GM12878 (cell line): ENCODE data around the gene PIMREG. TPM values are rescaled to one million over a fixed set of nuclear protein-coding genes. Genes with fewer than 3 reads are reported as not detected.

Source experiments
- ATAC-seq: fragments of 200-7000 bp; cut with Tn5 transposase; 3 replicates; pipeline ENCODE4 v1.9.1; 2020; ENCODE audit warnings: mild to moderate bottlenecking, moderate library complexity
- BruUV-seq: library from RNA; stranded (reverse); fragments of 400-500 nt; replicated peaks from 2 replicates; lab custom pipeline; 2021; lab: Mats Ljungman, UMichigan
- CTCF ChIA-PET: fragments of 300-600 bp; sonication (Branson Sonifier 250); formaldehyde crosslinking; extraction: SDS; loops from one replicate; lab custom pipeline; 2021; ENCODE audit warnings: inconsistent platforms; lab: Yijun Ruan, JAX
- POLR2A ChIA-PET: fragments of 350-600 bp; formaldehyde crosslinking; extraction: SDS; loops from one replicate; lab custom pipeline; 2021; ENCODE audit warnings: inconsistent platforms; lab: Charles Lee
- RAD21 ChIA-PET: fragments of 300-600 bp; sonication (Branson Sonifier 250); formaldehyde crosslinking; loops from one replicate; lab custom pipeline; 2023; ENCODE audit warnings: antibody characterized with exemption; ENCODE audit not compliant: unreplicated experiment; lab: Charles Lee
- SMC1A ChIA-PET: fragments of 300-600 bp; sonication (Branson Sonifier 250); formaldehyde crosslinking; loops from one replicate; lab custom pipeline; 2023; ENCODE audit not compliant: unreplicated experiment, uncharacterized antibody; lab: Charles Lee
- DNase-seq: peaks from one replicate; pipeline ENCODE4 v3.0.0-alpha.2; 2011; ENCODE audit warnings: low read depth, low spot score
- FAIRE-seq: peaks from 3 replicates; lab custom pipeline; 2011; peaks lifted over from hg19 to GRCh38; lab: Jason Lieb, UNC
- H2AFZ ChIP-seq: 2 replicates; pipeline ENCODE4 v1.6.0; 2011; ENCODE audit warnings: low read depth, low read length, control low read depth; ENCODE audit not compliant: control insufficient read depth
- H3K27ac ChIP-seq: 2 replicates; pipeline ENCODE4 v1.5.1; 2011; ENCODE audit warnings: control low read depth; ENCODE audit not compliant: control insufficient read depth, insufficient read depth
- H3K27me3 ChIP-seq, 2 experiments: replicated peaks in 1 of 2; 2 replicates each; pipeline versions ENCODE4 v1.6.0 to v1.6.1; 2011; ENCODE audit warnings: low read length in 1 of 2; ENCODE audit not compliant: control insufficient read depth in 2 of 2, insufficient read depth in 2 of 2
- H3K36me3 ChIP-seq, 2 experiments: 2 replicates each; pipeline ENCODE4 v1.5.1; 2011; ENCODE audit warnings: low read length in 1 of 2; ENCODE audit not compliant: control insufficient read depth in 2 of 2, insufficient read depth in 2 of 2
- H3K4me1 ChIP-seq: 2 replicates; pipeline ENCODE4 v1.6.1; 2011; ENCODE audit warnings: mild to moderate bottlenecking, low read length, moderate library complexity, mixed read lengths; ENCODE audit not compliant: control insufficient read depth, insufficient read depth
- H3K4me2 ChIP-seq: 2 replicates; pipeline ENCODE4 v1.6.0; 2011; ENCODE audit warnings: control low read depth; ENCODE audit not compliant: control insufficient read depth, insufficient read depth
- H3K4me3 ChIP-seq: fragments of 200-600 bp; sonication (generic); 2 replicates; pipeline ENCODE4 v1.5.1; 2016
- H3K79me2 ChIP-seq: 2 replicates; pipeline ENCODE4 v1.6.0; 2011; ENCODE audit warnings: low read length; ENCODE audit not compliant: control insufficient read depth, insufficient read depth
- H3K9ac ChIP-seq: 2 replicates; pipeline ENCODE4 v1.8.0; 2011; ENCODE audit warnings: low read length, control low read depth, mixed read lengths; ENCODE audit not compliant: control insufficient read depth, insufficient read depth
- H3K9me3 ChIP-seq: replicated peaks from 3 replicates; pipeline ENCODE4 v1.5.1; 2011; ENCODE audit warnings: mild to moderate bottlenecking, low read length; ENCODE audit not compliant: control insufficient read depth, insufficient read depth
- H4K20me1 ChIP-seq: 2 replicates; pipeline ENCODE4 v1.6.0; 2011; ENCODE audit not compliant: control insufficient read depth, insufficient read depth
- CHD1 ChIP-seq: IDR thresholded peaks from 2 replicates; pipeline ENCODE4 v1.6.1; 2012; ENCODE audit warnings: low read depth, low read length, improper control_type of control experiment
- FOXK2 ChIP-seq: fragments of 450-650 bp; IDR thresholded peaks from 2 replicates; pipeline ENCODE4 v1.6.1; 2017; ENCODE audit warnings: mild to moderate bottlenecking, moderate library complexity
- FOXM1 ChIP-seq: IDR thresholded peaks from 2 replicates; pipeline ENCODE4 v1.6.1; 2012; ENCODE audit warnings: low read depth, mild to moderate bottlenecking, inconsistent platforms, low read length, moderate library complexity
- NR2C1 ChIP-seq: fragments of 450-650 bp; IDR thresholded peaks from 2 replicates; pipeline ENCODE4 v1.6.1; 2017; ENCODE audit warnings: antibody characterized with exemption, mild to moderate bottlenecking, moderate library complexity
- RELA ChIP-seq: fragments of 450-650 bp; IDR thresholded peaks from 2 replicates; pipeline ENCODE4 v1.8.0; 2014; ENCODE audit warnings: borderline replicate concordance; ENCODE audit not compliant: partially characterized antibody
- SUZ12 ChIP-seq: fragments of 200-600 bp; sonication (generic); IDR thresholded peaks from one replicate; pipeline ENCODE4 v1.6.1; 2018; ENCODE audit warnings: antibody characterized with exemption, mild to moderate bottlenecking; ENCODE audit not compliant: unreplicated experiment
- ZNF274 ChIP-seq: IDR thresholded peaks from one replicate; pipeline ENCODE4 v1.8.0; 2011; ENCODE audit not compliant: insufficient read length, insufficient read depth
- WGBS: methylation state at CpG from one replicate; pipeline ENCODE4 v1.1.6; 2016; ENCODE audit warnings: low lambda C conversion rate; ENCODE audit not compliant: insufficient replicate concordance, insufficient coverage; ENCODE audit errors: missing lambda C conversion rate; 5-methylcytosine and 5-hydroxymethylcytosine counted together
- in situ Hi-C: fragments of 300-500 bp; cut with MboI; formaldehyde crosslinking; loops from 9 replicates; pipeline ENCODE4 v1.14.3; 2018; ENCODE audit warnings: mixed read lengths
- intact Hi-C: fragments of 100-400 bp; cut with micrococcal nuclease; formaldehyde crosslinking; loops from one replicate; pipeline ENCODE4 v1.14.2; 2022; ENCODE audit not compliant: unreplicated experiment
- polyA plus RNA-seq, 11 experiments: library from polyadenylated mRNA; depleted of rRNA in 4 of 11; unstranded in 6 of 11; stranded (reverse) in 5 of 11; fragments of >200 nt; fragmentation: Nextera tagmentation in 4 of 11; fragmentation: Illumina TruSeq in 1 of 11; extraction: Ambion mirVana in 4 of 11; extraction: Trizol in 1 of 11; gene quantifications; 1 replicate in 1 of 11; 2 replicates in 10 of 11; pipeline versions ENCODE4 v1.2.1 to v1.2.3, GENCODE V29; 2011 to 2016; ENCODE audit warnings: inconsistent platforms in 2 of 11, missing spikeins in 2 of 11, low read depth in 1 of 11
- total RNA-seq, 4 experiments: library from RNA; depleted of rRNA in 3 of 4; stranded (reverse); fragments of >200 nt in 3 of 4; fragmentation: Illumina TruSeq in 1 of 4; extraction: Trizol in 1 of 4; gene quantifications; 2 replicates each; pipeline versions ENCODE4 v1.2.1 to v1.2.3, GENCODE V29; 2013 to 2021
- TF ChIP-seq, protein P1 (sequence below), 3 experiments: IDR thresholded peaks in 2 of 3; conservative IDR thresholded peaks in 1 of 3; 2 replicates each; pipeline ENCODE4 v1.5.1; 2011; ENCODE audit warnings: low read depth in 3 of 3, low read length in 3 of 3, mild to moderate bottlenecking in 3 of 3, control low read depth in 2 of 3, moderate library complexity in 2 of 3, inconsistent platforms in 1 of 3, mixed read lengths in 1 of 3; ENCODE audit not compliant: control insufficient read depth in 2 of 3, insufficient read depth in 1 of 3; ENCODE audit errors: extremely low read depth in 1 of 3

PIMREG gene
- total and polyA plus RNA-seq, 10 of the 15 experiments (the other 5 are each of a cell fraction or from before 2014, with no cell fraction given), result 2.8 to 35.8 (median 25.2) TPM

DNA sequence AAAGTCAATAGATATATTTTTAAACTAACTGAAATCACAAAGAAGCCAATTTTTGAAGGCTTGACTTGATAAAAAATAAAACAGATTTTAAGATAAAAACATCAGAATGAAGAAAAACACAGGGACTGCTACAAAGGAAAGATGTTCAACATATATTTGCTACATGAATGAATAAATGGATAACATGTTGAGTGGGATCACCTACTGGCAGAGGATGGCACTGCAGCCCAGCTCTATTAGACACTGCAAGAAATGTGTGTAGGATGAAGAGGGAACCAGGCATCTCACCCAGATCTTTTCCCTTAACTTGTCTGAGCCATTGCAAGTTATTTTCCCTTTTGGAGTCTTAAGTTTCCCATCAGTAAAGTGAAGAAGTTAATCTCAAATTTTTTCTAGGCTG lies 13.5 kb upstream of the PIMREG start:
- CTCF ChIA-PET, result no interaction called here
- DNase-seq (no peak), ATAC-seq (no peak), FAIRE-seq (no peak)
- TF ChIP-seq FOXK2, result no peak
- TF ChIP-seq, protein P1, sequence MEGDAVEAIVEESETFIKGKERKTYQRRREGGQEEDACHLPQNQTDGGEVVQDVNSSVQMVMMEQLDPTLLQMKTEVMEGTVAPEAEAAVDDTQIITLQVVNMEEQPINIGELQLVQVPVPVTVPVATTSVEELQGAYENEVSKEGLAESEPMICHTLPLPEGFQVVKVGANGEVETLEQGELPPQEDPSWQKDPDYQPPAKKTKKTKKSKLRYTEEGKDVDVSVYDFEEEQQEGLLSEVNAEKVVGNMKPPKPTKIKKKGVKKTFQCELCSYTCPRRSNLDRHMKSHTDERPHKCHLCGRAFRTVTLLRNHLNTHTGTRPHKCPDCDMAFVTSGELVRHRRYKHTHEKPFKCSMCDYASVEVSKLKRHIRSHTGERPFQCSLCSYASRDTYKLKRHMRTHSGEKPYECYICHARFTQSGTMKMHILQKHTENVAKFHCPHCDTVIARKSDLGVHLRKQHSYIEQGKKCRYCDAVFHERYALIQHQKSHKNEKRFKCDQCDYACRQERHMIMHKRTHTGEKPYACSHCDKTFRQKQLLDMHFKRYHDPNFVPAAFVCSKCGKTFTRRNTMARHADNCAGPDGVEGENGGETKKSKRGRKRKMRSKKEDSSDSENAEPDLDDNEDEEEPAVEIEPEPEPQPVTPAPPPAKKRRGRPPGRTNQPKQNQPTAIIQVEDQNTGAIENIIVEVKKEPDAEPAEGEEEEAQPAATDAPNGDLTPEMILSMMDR (IDR thresholded peaks at IDR 0.05 in 2 of 3, conservative IDR thresholded peaks at IDR 0.05 in 1 of 3; ENCODE audit: control insufficient read depth in 2 of 3, extremely low read depth in 1 of 3, insufficient read depth in 1 of 3, low read depth in 3 of 3, low read length in 3 of 3), result 0 out of 6 replicates have a peak, but pooled peaks of 2 of the 3 experiments have one; percentile 20 to 28
- Histone ChIP-seq H3K9ac (no peak overlapping the region), H3K27ac (no peak overlapping the region), H2AFZ (no peak overlapping the region), H3K9me3 (no peaks in the 10 kb centered on the region; the same call in 1 of the 3 replicates), H4K20me1 (no peaks in the 10 kb centered on the region), H3K36me3 (no peaks in the 10 kb centered on the region), H3K4me2 (no peak overlapping the region), H3K27me3 (no peaks in the 10 kb centered on the region), H3K79me2 (no peaks in the 10 kb centered on the region), H3K4me1 (peaks cover 7% of the 10 kb centered on the region), H3K4me3 (no peak overlapping the region)
- RAD21 ChIA-PET, result no interaction called here
- no TSS peak for BruUV-seq
- POLR2A ChIA-PET, result no interaction called here
- intact Hi-C loops (no loop called here), in situ Hi-C loops (no loop called here)
- SMC1A ChIA-PET, result no interaction called here

DNA sequence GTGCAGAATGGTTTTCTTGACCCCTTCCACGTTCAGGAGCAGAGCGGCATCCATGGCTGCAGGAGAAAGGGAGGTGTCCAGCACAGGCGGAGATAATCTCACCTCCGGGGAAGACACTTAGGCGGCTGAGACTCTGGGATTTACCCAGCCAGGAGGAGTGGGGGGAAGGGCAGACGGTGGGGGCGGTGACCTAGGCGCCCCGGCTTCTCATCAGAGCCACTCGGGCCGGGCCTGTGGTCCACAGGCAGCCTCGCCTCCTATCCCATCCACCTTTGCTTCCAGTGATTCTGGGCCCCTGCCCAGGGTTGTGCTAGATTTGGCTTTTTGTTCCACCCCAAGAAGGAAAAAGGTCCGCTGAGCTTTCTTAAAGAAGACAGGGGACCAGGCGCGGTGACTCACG lies 9.2 kb upstream of the PIMREG start, which contains the start of gene AIPL1:
Gene AIPL1, minus strand, starts transcription at position 71 of the 400 bp plus-strand sequence. Its CDS starts 17 bp downstream, at position 54.
- no TSS peak for BruUV-seq
- TF ChIP-seq CHD1 (no peak), NR2C1 (no peak), SUZ12 (no peak), FOXM1 (no peak), RELA (no peak), ZNF274 (no peak)
- Histone ChIP-seq H3K4me2 (no peak within 1 kb of the TSS), H2AFZ (no peak within 1 kb of the TSS), H4K20me1 (no peaks in the 10 kb centered on the region), H3K36me3 (no peaks in the 10 kb centered on the region), H3K4me1 (no peaks in the 10 kb centered on the region), H3K79me2 (no peaks in the 10 kb centered on the region), H3K27ac (no peak within 1 kb of the TSS), H3K9me3 (no peaks in the 10 kb centered on the region; the same call in 1 of the 3 replicates), H3K4me3 (no peak within 1 kb of the TSS), H3K9ac (no peak within 1 kb of the TSS), H3K27me3 (no peaks in the 10 kb centered on the region)
- DNase-seq (no peak), FAIRE-seq (no peak), ATAC-seq (no peak)
- in situ Hi-C loops, result no loop called here
- 64% methylated on average over 16 of the region's 16 CpGs for WGBS
- SMC1A ChIA-PET, result no interaction called here
- POLR2A ChIA-PET, result no interaction called here
- CTCF ChIA-PET, result interaction anchor here (1.1 to 2.2 kb wide), 7 partner anchors 8 to 986 kb away, joined by 3 to 23 read pairs (median 8); no protein-coding TSS in a partner anchor
- RAD21 ChIA-PET, result interaction anchor here (1.4 kb wide), 1 partner anchor 849 kb away, joined by 5 read pairs; no protein-coding TSS in a partner anchor
- intact Hi-C loops, result loop anchor here (5.0 kb wide), 1 partner anchor 848 kb away; no protein-coding TSS in a partner anchor
